HG03159 (cell line): ENCODE results near the gene SPDYE8.
"Not testable (repeated sequence)": the region's sequence is repeated elsewhere in the genome, so short reads cannot be mapped to it uniquely, and the experiment has no call there.

Experiments used
- ATAC-seq: cut with Tn5 transposase; IDR thresholded peaks from one replicate; pipeline ENCODE4 v1.9.1; 2021; ENCODE audit warnings: mild to moderate bottlenecking, moderate library complexity; ENCODE audit not compliant: unreplicated experiment

SPDYE8 gene

GRCh38 chr7:73029666-73030065, at the start of gene SPDYE8:
Gene SPDYE8, minus strand, starts transcription at chr7:73029766. Its CDS starts 1,800 bp downstream, at chr7:73027966.
- not testable (repeated sequence) for ATAC-seq

GRCh38 chr7:73057811-73058210, 28.2 kb upstream of the SPDYE8 start, which contains the start of gene SPDYE11:
Gene SPDYE11, minus strand, starts transcription at chr7:73057911. Its CDS starts 1,800 bp downstream, at chr7:73056111.
- not testable (repeated sequence) for ATAC-seq

DNA sequence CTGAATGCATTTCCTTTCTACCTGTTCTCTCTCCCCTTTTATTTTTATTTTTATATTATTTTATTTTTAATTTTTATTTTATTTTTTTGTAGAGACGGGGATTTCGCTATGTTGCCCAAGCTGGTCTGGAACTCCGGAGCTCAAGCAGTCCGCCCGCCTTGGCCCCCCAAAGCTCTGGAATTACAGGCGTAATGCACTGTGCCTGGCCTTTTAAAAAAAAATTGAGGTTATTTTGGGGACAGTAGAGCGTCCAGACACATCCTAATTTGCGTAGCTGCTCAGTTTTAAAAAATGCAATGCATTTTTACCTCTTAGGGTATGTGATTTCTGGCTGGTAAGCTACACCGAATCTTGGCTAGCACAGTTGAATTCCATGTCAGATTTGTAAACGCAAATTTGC, 23.1 kb downstream of the SPDYE8 start:
- ATAC-seq, result not testable (repeated sequence)

- peak; percentile 88 for ATAC-seq
Measured at GRCh38 chr7:73005693-73006447, 23.7 kb downstream of the SPDYE8 start.

- peak; percentile 76 for ATAC-seq
Measured at GRCh38 chr7:73005356-73005692, 24.2 kb downstream of the SPDYE8 start.

- not testable (repeated sequence) for ATAC-seq
Measured at GRCh38 chr7:72997887-72998468, 31.6 kb downstream of the SPDYE8 start.

GRCh38 chr7:72997447-72997846, 32.1 kb downstream of the SPDYE8 start:
- not testable (repeated sequence) for ATAC-seq

GRCh38 chr7:72995484-72995883, 34.1 kb downstream of the SPDYE8 start:
- ATAC-seq, result not testable (repeated sequence)

DNA sequence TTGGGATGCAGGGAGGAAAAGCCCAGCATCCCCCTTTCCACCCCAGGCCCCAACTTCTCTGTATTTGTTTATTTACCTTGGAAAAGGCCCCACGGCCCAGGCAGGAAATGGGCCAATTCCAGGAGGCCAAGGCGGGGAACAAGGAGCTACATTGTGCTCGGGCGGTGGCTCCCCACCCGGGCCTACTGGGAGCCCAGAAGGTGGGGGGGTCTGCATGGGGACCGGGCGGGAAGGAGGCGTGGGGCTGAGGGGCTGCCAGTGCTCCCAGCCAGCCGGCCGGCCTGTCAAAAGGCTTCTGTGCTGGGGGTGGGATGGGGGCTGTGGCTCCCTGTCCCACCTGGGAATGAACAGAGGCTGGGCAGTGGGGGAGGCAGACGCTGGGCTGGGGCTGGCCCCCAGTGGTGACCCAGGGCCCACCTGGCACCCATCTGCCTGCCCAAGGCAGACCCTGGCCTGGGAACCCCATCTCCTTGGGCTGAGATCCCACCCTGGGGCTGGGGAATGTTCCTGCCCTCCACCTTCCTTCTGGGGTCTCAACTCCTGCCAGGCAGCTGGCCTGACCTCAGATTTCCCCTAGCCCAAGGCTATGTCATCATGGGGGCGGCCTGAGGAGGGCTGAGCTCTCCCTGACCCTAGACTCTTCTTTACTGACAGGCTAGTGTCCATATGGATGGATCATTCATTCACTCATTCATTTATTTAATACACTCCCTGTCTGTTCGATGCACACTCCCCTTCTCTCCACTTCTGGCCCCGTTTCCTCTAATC, 39.2 kb downstream of the SPDYE8 start:
- ATAC-seq, result not testable (repeated sequence)

DNA sequence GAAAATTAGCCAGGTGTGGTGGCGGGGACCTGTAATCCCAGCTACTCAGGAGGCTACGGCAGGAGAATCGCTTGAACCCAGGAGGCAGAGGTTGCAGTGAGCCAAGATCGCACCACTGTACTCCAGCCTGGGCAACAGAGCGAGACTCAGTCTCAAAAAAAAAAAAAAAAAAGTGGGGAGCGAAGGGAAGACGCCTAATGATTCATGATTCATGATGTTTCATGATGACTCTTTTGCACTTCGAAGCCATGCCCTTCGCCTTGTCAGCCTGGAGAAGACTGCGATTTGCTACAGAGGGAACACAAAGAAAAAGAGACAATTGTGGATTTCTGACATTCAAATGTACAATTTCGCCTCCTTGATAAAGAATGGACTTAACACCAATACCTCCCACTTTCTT, 47.5 kb downstream of the SPDYE8 start:
- not testable (repeated sequence) for ATAC-seq

- not testable (repeated sequence) for ATAC-seq
Measured at GRCh38 chr7:72980382-72980781, 49.2 kb downstream of the SPDYE8 start.

DNA sequence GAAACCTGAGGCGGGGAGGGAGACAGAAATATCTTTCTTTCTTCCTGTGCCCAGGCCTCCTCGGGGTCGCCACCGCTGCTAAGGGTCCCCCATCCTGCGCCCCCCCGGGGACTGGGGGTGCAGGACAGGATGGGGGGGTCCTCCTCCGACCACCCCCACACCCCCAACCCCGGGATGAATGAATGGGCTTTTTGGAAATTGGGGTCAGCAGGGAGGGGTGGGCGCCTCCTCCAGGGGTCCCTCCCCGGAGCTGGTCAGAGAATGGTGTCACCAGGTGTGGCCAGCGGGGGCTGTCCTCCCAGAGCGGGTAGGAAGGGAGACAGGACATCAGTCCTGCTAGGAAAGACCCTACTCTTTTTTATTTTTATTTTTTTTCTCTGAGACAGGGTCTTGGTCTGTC, 53.1 kb downstream of the SPDYE8 start:
- not testable (repeated sequence) for ATAC-seq

- ATAC-seq, result not testable (repeated sequence)
Measured at GRCh38 chr7:72975656-72976286, 53.8 kb downstream of the SPDYE8 start.

- not testable (repeated sequence) for ATAC-seq
Measured at GRCh38 chr7:72974781-72975180, 54.8 kb downstream of the SPDYE8 start.

GRCh38 chr7:72971505-72971904, 58.1 kb downstream of the SPDYE8 start:
- ATAC-seq, result not testable (repeated sequence)
